GM19238 (cell line): ENCODE measurements around the gene FOXD2.

ENCODE experiments used
- DNase-seq: peaks from one replicate; pipeline ENCODE4 v3.0.0; 2011; ENCODE audit warnings: low spot score; ENCODE audit not compliant: insufficient read length

Gene FOXD2

DNA sequence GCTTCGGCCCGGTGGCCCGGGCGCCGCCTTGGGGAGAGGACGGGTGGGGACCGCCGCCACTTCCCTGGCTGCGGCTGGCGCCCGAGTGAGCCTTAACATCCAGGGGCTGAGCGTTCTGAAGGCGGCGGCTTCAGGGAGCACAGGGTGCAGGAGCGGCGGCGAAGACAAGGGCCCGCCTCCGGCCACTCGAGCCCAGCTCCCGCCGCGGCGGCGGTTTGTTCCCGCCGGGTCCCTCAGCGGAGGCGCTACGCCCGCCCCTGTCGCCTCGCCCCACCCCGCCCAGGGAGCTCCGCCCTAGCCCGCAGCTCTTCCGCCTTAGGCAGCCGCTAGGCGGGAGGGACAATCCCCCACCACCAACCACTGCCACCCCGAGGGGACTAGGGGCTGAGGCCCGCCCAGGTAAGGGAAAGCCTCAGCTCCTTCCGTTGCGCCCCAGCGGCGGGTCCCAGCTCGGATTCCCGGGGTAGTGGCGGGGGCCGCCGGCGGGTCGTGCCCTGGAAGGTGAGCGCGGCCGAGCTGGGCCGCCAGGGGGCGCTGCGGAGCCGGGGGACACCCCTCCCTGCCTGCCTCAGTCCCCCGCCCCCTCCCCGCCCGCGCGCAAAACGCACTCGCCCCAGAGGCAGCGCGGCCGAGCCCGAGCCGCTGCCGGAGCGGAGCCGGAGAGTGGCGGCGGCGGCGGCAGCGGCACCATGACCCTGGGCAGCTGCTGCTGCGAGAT is at the start of gene FOXD2:
Gene FOXD2 (plus strand): TSS at position 598 of the 718 bp plus-strand sequence. CDS start 92 bp downstream, at position 690.
- peak; percentile 99 for DNase-seq

DNA sequence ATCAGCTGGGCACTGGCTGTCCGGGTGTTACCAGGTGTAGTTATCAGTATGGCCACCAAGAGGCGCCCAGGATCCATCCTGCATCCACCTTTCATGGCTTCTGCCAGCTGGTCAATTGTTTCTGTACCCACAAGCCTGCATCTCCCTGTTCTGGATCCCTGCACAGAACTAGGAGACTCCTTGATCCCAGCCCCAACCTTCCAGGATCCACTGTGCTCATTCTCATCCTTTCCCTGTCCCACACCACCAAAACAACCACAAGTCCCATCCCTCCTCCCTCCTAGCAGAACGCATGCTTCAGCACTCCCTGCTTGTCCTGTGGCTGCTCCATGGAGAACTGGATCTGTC is 49.0 kb upstream of the FOXD2 start:
- DNase-seq, result peak; percentile 31

- no peak for DNase-seq
Measured at GRCh38 chr1:47389731-47390130, 48.1 kb upstream of the FOXD2 start.

DNA sequence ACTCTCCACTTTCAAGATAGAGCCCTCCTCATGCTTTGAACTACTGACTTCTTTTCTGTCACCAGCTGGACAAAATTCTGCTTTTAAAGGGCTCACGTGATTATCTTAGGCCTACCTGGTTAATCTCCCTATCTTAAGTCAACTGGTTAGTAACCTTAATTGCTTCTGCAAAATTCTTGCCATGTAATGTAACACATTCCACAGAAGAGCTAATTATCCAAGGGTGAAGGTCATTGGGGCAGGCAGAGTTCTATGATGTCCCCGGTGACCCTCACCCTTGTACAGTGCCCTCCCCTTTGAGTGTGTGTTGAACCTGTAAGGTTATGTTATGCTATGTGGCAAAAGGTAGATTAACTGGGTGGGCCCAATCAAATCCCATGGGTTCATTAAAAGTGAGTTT is 47.0 kb upstream of the FOXD2 start:
- DNase-seq, result no peak

DNA sequence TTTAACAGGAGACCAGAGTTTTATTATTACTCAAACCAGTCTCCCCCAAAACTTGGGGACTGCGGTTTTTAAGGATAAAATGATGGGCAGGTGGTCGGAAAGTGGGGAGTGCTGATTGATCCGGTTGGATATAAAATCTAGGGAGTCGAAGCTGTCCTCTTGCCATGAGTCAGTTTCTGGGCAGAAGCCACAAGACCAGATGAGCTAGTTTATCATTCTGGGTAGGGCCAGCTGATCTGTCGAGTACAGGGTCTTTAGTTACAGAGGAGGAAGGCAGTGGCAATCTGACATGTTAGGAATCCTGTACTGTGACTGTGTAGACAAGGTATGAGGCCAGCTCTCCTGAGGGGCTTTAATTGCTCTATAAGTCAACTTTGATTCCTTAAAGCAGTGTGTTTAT is 44.7 kb upstream of the FOXD2 start:
- DNase-seq, result no peak

DNA sequence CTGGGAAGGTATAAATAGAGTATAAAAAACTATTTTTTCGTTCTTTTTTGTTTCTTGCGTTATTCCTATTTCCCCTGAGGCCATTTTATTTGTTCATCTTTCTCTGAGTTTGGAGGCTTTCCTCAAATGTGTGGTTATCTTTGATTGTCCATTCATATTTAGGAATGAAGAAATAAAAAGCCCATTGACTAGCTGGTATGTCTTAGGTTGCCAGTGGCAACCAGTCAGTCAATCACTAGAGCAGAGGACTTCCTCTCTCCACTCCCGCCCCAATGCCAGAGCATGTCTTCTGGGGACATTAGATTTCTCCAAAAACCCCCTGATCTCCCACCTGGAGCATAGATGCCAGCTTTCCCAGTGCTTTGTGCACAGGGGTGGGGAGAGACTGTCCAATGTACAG is 42.4 kb upstream of the FOXD2 start:
- DNase-seq, result no peak

DNA sequence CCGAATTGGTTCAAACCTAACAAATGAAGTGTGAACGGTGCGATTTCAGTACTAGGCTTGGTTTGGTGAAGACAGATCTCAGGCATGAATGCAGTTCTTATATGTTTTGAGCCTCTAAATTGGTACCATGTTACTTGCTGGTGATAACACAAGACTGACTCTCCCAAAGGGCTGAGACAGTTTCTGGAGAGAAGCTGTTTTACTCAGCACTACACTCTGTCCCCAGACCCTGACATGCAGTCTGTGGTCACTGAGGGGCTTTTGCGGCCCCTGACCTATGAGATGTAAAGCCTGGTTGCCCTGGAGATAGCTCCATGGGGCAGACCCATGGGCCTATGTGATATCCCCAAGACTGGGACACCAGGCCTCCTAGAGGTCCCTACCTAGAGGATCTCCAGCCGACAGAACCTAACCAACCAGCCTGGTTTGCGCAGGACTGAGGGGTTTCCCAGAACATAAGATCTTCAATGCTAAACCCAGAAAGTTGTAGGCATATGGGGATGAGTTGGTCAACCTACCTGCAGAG is 41.1 kb upstream of the FOXD2 start:
- DNase-seq, result no peak

- no peak for DNase-seq
Measured at GRCh38 chr1:47399138-47399845, 38.6 kb upstream of the FOXD2 start.

DNA sequence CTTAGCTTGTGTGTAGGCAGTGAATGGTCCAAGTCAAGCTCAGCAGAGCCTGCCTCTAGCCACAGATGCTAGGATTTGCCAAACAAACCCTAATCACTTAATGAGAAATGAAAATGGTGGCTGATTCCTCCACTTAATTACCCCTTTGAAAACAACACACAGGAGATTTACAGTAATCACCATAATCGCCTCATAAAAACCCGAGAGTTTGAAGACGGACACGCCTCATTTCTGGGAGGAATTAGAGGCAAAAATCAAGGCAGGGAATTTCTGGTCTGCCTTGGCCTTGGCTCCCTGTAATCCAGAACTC is 38.0 kb upstream of the FOXD2 start:
- DNase-seq, result no peak

DNA sequence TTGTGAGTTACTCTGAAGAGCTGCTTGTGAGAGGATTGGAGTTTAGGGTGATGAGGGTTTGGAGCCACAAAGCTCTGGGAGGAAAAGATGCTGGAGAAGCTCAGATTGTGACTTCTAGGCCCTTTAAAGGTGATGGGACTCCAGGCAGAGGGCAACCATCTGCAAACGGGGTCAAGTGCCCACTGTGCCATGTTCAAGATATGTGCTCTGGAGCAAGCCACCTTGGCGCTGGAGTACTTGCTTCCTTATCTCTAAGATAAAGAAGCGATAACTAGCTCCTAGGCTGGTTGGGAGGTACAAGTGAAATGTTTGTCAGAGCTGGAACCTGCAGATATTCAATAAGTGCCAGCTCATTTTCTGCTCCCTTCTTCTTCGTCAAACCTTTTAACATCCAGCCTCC is 36.1 kb upstream of the FOXD2 start:
- no peak for DNase-seq

GRCh38 chr1:47402591-47402990 is 35.3 kb upstream of the FOXD2 start:
- no peak for DNase-seq

DNA sequence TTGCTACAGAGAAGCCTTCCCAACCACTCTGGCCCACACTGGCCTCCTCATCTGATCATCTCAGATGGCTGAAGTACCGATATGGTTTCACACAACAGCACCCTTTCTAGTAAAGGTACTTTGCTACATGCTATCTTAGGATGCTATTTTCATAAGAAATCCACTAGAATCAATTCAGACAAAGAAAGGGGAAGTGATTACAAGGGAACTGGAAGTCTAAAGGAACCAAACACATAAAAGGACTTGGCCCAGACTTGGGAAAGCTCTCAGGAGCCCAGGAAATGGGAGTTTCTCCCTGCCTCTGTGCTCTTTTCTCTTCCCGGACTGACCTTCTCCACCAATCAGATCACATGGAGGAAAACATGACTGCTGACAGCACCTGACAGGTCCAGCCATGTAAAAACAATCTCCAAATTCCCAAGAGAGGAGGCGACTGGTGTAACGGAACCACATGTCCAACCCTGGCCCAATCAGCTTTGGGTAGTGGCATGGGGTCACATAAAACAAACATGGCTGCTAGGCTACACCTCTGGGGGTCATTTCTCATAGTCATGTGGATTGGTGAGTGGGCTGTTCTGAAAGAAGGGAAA is 34.4 kb upstream of the FOXD2 start:
- no peak for DNase-seq

GRCh38 chr1:47405697-47406096 is 32.1 kb upstream of the FOXD2 start:
- DNase-seq, result no peak

DNA sequence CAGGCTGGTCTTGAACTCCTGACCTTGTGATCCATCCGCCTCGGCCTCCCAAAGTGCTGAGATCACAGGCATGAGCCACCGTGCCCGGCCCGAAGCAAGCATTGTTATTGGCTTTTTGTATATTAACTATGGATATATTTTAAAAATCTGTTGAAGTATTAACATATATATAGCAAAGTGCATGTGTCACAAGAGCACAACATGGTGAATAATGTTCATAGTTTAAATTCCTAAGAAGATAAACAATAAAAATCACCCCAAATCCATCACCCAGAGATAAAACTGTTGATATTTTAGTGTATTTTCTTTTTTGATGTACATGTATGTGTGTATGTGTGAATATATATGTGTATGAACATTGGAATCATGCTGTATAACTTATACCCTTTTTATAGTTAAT is 30.9 kb upstream of the FOXD2 start:
- no peak for DNase-seq

DNA sequence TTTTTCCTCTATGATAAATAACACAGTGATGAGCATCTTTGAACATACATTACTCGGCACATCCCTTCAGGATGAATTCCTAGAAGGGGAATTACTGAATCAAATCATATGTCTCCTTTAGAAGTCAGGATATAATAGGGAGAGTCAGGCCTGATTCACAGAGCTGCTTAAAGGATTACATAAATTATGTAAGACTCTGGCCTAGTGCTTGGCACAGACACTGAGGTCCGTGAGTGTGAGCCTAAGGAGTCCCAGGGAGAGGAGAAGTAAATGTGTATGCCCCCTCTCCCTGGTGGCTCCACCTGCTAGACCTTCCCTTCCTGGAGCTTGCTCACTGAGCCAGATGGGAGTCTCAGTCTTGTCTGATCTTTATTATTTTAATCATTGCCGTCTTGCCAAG is 30.4 kb upstream of the FOXD2 start:
- DNase-seq, result no peak

- DNase-seq, result no peak
Measured at GRCh38 chr1:47409311-47410067, 28.4 kb upstream of the FOXD2 start.

DNA sequence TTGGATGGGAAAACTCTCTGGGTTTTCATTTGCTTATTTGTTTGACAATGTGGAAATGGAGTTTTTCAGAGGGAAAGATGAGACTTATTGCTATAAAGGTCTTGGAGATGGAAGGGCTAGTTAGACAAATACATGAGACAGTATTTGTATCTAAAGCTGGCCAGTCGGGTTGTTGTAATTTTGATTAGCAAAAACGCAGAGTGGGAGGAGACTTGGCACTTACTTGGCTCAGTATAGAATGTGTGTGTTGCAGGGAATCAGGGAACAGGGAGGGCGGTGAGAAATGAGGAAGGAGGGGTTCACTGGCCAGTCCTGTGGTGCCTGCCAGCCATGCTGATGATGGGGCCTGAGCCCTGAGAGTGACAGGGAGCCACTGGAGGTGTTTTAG is 27.8 kb upstream of the FOXD2 start:
- DNase-seq, result no peak

DNA sequence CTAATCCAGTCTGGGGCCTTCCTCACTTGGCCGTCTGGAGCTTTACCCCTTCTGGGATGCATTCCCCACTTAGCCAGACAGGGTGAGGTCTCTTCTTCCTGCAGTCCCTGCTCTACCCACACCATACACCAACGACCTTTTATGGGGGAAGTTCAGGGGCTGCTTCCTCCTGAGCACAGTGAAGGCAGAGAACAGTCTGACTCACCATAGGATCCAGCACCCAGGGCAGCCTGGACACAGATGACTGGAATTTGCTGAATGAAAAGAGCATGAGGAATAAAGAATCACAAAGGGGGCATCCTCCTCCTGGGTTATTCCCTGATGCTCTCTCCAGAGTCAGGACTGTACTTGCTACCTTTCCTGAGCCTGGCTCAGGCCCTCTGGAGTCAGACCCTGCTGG is 26.4 kb upstream of the FOXD2 start:
- DNase-seq, result no peak

DNA sequence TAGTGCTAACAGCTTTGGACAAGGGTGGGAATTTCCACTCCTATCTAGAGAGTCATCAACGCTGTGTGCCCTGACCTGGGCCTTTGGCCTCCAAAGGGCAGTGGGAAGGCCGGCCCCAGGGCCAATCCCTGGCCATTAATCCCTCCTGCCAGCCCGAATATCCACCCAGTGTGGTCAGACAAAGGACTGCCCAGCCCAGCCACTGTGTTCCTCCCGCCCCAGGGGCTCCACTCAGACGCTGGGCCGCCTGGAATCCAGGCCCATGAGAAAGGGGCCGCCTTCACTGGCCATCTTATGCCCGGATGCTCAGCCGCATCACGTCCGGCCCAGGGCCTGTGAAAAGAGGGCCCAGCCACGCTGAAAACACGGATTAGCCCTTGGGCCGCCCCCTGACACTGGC is 25.4 kb upstream of the FOXD2 start:
- no peak for DNase-seq

- DNase-seq, result no peak
Measured at GRCh38 chr1:47415728-47416318, 22.0 kb upstream of the FOXD2 start, which contains the start of gene FOXE3. FOXE3 (plus strand) TSS chr1:47416285; CDS start chr1:47416316, 31 bp downstream.

DNA sequence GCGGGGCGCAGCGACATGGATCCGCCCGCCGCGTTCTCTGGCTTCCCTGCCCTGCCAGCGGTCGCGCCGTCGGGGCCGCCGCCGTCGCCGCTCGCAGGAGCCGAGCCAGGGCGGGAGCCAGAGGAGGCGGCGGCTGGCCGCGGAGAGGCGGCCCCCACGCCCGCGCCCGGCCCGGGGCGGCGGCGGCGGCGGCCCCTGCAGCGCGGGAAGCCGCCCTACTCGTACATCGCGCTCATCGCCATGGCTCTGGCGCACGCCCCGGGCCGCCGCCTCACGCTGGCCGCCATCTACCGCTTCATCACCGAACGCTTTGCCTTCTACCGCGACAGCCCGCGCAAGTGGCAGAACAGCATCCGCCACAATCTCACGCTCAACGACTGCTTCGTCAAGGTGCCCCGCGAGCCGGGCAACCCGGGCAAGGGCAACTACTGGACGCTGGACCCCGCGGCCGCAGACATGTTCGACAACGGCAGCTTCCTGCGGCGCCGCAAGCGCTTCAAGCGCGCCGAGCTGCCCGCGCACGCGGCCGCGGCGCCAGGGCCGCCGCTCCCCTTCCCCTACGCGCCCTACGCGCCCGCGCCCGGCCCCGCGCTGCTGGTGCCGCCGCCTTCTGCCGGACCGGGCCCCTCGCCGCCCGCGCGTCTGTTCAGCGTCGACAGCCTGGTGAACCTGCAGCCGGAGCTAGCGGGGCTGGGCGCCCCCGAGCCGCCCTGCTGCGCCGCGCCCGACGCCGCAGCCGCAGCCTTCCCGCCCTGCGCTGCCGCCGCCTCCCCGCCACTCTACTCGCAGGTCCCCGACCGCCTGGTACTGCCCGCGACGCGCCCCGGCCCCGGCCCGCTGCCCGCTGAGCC is 21.3 kb upstream of the FOXD2 start:
- DNase-seq, result no peak
